HEK293T (cell line): ENCODE measurements around the gene RPTOR.

Source experiments
- CTCF ChIA-PET: fragments of 350-600 bp; formaldehyde crosslinking; extraction: SDS; loops from one replicate; lab custom pipeline; 2021; ENCODE audit warnings: antibody characterized with exemption, inconsistent platforms; lab: Yijun Ruan, JAX
- POLR2A ChIA-PET: fragments of 350-600 bp; formaldehyde crosslinking; extraction: SDS; loops from one replicate; lab custom pipeline; 2020; ENCODE audit warnings: antibody characterized with exemption, inconsistent platforms; lab: Yijun Ruan, JAX
- DNase-seq: peaks from one replicate; pipeline ENCODE4 v3.0.0; 2012; ENCODE audit warnings: mixed read lengths; ENCODE audit errors: extremely low spot score
- ARNT ChIP-seq: fragments of 450-650 bp; IDR thresholded peaks from 2 replicates; pipeline ENCODE4 v1.6.1; 2017; ENCODE audit warnings: mild to moderate bottlenecking
- BHLHE40 ChIP-seq: fragments of 450-650 bp; IDR thresholded peaks from 2 replicates; pipeline ENCODE4 v1.6.1; 2016; ENCODE audit warnings: mild to moderate bottlenecking, moderate library complexity, borderline replicate concordance
- CTBP1 ChIP-seq: fragments of 450-650 bp; IDR thresholded peaks from 2 replicates; pipeline ENCODE4 v1.6.1; 2016; ENCODE audit warnings: borderline replicate concordance
- ELF4 ChIP-seq: fragments of 450-650 bp; IDR thresholded peaks from 2 replicates; pipeline ENCODE4 v1.6.1; 2017; ENCODE audit warnings: antibody characterized with exemption
- FOXA1 ChIP-seq: fragments of 450-650 bp; IDR thresholded peaks from 2 replicates; pipeline ENCODE4 v1.6.1; 2016; ENCODE audit warnings: mild to moderate bottlenecking
- FOXK2 ChIP-seq: fragments of 450-650 bp; IDR thresholded peaks from 2 replicates; pipeline ENCODE4 v1.6.1; 2016; ENCODE audit warnings: mild to moderate bottlenecking
- FOXM1 ChIP-seq: fragments of 450-650 bp; IDR thresholded peaks from 2 replicates; pipeline ENCODE4 v1.6.1; 2017; ENCODE audit warnings: mild to moderate bottlenecking, borderline replicate concordance
- HDGF ChIP-seq: fragments of 450-650 bp; IDR thresholded peaks from 2 replicates; pipeline ENCODE4 v1.6.1; 2017; ENCODE audit warnings: antibody characterized with exemption, borderline replicate concordance
- L3MBTL2 ChIP-seq: fragments of 450-650 bp; conservative IDR thresholded peaks from 2 replicates; pipeline ENCODE4 v1.6.1; 2016; ENCODE audit warnings: mild to moderate bottlenecking
- LEF1 ChIP-seq: fragments of 450-650 bp; IDR thresholded peaks from 2 replicates; pipeline ENCODE4 v1.6.1; 2017; ENCODE audit warnings: mild to moderate bottlenecking, borderline replicate concordance
- NFRKB ChIP-seq: fragments of 450-650 bp; IDR thresholded peaks from 2 replicates; pipeline ENCODE4 v1.6.1; 2016; ENCODE audit warnings: mild to moderate bottlenecking, moderate library complexity
- SP1 ChIP-seq: fragments of 450-650 bp; IDR thresholded peaks from 2 replicates; pipeline ENCODE4 v1.6.1; 2017
- SUZ12 ChIP-seq: fragments of 450-650 bp; IDR thresholded peaks from 2 replicates; pipeline ENCODE4 v1.6.1; 2016; ENCODE audit warnings: mild to moderate bottlenecking
- TARDBP ChIP-seq: fragments of 450-650 bp; IDR thresholded peaks from 2 replicates; pipeline ENCODE4 v1.6.1; 2016
- ZNF384 ChIP-seq: fragments of 450-650 bp; IDR thresholded peaks from 2 replicates; pipeline ENCODE4 v1.6.1; 2016
- TF ChIP-seq, protein P1 (sequence below): fragments of 450-650 bp; IDR thresholded peaks from 2 replicates; pipeline ENCODE4 v1.6.1; 2016

RPTOR gene

DNA sequence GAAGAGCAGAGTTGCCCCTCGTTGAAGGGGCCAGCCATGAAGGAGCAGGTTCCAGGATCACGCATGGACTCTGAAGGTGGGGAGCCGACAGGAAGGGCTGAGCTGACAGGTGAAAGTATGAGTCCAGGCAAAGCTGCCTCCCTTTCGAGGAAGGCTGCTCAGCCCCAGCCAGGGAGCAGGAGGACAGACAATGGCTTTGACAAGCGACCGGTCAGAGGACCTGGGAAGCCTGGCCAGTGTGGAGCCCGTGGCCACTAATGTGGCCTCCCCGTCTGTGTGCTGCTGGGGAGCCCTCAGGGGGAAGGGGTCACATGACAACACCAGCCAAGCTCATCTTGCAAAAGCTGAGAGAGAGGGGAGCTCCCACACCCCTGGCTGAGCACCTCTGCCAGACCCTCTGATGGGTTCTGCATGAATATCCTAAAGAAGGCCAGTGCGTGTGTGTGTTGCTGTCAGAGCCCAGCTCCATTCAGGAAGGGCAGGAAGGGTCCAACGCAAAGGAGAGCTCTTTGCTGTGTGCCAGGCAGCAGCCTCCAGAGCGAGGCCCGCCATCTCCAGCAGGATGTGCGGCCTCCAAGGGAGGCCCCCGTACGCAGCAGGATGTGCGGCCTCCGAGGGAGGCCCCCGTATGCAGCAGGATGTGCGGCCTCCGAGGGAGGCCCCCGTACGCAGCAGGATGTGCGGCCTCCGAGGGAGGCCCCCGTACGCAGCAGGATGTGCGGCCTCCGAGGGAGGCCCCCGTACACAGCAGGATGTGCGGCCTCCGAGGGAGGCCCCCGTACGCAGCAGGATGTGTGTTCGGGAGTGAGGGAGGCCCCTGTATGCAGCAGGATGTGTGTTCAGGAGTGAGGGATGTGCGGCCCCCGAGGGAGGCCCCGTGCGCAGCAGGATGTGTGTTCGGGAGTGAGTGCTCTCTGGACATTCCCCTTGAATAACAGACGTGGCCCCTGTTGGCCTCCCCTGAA is 344.9 kb downstream of the RPTOR start:
- DNase-seq, result no peak
- CTCF ChIA-PET, result interaction anchor here (0.7 kb wide), 1 partner anchor 23 kb away, joined by 3 read pairs; no protein-coding TSS in a partner anchor
- no peak for TF ChIP-seq HDGF
- no peak for TF ChIP-seq L3MBTL2
- no peak for TF ChIP-seq CTBP1
- TF ChIP-seq LEF1, result no peak
- no peak for TF ChIP-seq ARNT
- TF ChIP-seq, protein P1, sequence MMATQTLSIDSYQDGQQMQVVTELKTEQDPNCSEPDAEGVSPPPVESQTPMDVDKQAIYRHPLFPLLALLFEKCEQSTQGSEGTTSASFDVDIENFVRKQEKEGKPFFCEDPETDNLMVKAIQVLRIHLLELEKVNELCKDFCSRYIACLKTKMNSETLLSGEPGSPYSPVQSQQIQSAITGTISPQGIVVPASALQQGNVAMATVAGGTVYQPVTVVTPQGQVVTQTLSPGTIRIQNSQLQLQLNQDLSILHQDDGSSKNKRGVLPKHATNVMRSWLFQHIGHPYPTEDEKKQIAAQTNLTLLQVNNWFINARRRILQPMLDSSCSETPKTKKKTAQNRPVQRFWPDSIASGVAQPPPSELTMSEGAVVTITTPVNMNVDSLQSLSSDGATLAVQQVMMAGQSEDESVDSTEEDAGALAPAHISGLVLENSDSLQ, result no peak
- TF ChIP-seq FOXK2, result no peak
- no peak for TF ChIP-seq ELF4
- no peak for TF ChIP-seq TARDBP
- no peak for TF ChIP-seq BHLHE40
- no peak for TF ChIP-seq SP1
- no peak for TF ChIP-seq FOXM1
- TF ChIP-seq ZNF384, result no peak
- no peak for TF ChIP-seq SUZ12
- TF ChIP-seq FOXA1, result no peak
- POLR2A ChIA-PET, result no interaction called here

DNA sequence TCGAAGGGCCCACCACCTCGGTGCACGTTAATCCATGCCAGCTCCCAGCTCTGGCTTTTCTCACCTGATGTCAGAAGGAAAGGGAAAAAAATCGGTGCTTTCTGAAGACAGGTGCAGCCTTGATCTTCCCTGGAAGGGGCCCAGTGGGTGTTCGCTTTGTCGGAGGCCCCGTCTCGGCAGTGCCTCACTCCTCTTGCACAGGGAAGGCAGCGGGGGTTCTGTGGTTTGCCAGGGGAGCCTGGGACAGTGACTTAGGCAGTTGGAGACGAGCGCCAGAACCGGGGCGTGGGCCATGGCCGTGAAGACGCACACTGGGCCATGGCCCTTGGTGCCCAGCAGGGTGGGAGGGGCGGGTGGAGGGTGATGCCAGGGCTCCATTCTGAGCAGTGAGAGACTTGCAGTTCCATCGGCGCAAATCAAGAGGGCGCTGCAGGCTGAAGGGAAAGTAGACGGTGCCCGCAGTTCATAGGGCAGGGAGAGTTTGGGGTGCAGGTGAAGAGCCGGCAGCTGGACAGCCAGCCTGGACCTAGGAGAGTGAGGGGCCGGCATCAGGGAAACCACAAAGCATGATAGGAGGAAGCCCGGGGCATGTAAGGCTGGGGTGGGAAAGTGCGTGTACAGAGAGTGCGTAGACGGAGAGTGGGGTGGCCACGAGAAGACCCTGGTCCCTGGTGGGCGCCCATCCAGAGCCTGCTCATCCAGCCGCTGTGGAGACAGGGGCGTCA is 345.7 kb downstream of the RPTOR start:
- TF ChIP-seq SP1 (no peak), NFRKB (no peak), SUZ12 (no peak), ZNF384 (no peak), BHLHE40 (no peak), FOXA1 (no peak), ELF4 (no peak), FOXK2 (no peak), TARDBP (no peak), L3MBTL2 (no peak), LEF1 (no peak), FOXM1 (no peak), CTBP1 (no peak), ARNT (no peak), HDGF (no peak)
- TF ChIP-seq, protein P1, result no peak
- CTCF ChIA-PET, result interaction anchor here (0.5 kb wide), 1 partner anchor 9 kb away, joined by 3 read pairs; no protein-coding TSS in a partner anchor
- DNase-seq, result no peak
- POLR2A ChIA-PET, result no interaction called here

- ChIA-PET POLR2A (no interaction called here), CTCF (interaction anchor here (0.5 kb wide), 1 partner anchor 10 kb away, joined by 3 read pairs; no protein-coding TSS in a partner anchor)
- DNase-seq, result no peak
- no peak for TF ChIP-seq SUZ12
- no peak for TF ChIP-seq CTBP1
- no peak for TF ChIP-seq LEF1
- no peak for TF ChIP-seq ARNT
These were observed 346.3 kb downstream of the RPTOR start for GRCh38 chr17:80890921-80891396.

- peak; percentile 35 for DNase-seq
- ChIA-PET CTCF (interaction anchor here (0.6 to 0.7 kb wide), 2 partner anchors 25 to 175 kb away, joined by 3 to 4 read pairs; no protein-coding TSS in a partner anchor), POLR2A (no interaction called here)
- no peak for TF ChIP-seq TARDBP
- no peak for TF ChIP-seq CTBP1
- no peak for TF ChIP-seq FOXK2
- TF ChIP-seq HDGF, result no peak
- TF ChIP-seq FOXM1, result no peak
- no peak for TF ChIP-seq SUZ12
- no peak for TF ChIP-seq SP1
- TF ChIP-seq ZNF384, result no peak
- no peak for TF ChIP-seq LEF1
These were observed 346.9 kb downstream of the RPTOR start for GRCh38 chr17:80891397-80892018.

DNA sequence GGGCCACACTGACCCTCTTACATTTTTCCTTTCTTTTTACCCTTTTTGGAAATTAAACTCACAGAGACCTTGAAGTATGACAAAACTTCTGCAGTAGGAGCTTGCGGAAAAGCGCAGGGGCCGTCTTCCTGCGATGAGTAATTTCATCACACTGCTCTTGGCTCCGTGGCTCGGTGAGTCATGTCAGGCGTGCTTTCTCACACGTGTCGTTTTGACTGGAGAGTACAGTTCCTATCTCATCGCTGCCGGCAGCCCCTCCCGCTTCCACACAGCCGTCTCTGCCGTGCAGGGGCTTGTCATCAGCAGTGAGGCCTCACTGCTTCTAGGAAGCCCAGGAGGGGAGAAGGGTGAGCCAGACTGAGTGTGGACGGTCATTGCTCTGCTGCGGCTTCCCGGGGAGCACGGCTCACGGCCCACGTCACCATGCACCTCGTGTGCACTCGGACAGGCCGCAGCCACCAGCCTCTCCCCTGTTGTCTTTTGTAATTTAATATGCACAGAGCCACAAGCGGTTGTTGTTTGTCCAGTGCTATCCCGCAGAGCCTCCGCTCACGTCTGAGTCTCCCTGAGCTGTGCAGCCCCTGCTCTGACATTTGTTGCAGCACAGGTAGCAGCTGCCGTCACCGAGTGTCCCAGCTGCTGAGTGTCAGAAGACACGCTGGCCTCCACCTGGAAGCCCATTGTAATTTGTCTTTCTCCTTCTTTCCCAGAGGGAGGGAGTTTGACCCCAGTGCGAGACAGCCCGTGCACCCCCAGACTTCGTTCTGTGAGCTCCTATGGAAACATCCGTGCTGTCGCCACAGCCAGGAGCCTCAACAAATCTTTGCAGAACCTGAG is 347.6 kb downstream of the RPTOR start:
- CTCF ChIA-PET, result interaction anchor here (0.6 to 0.7 kb wide), 3 partner anchors 23 to 176 kb away, joined by 3 to 4 read pairs (median 3); no protein-coding TSS in a partner anchor
- TF ChIP-seq, protein P1, result no peak
- TF ChIP-seq BHLHE40, result no peak
- no peak; the same call in 1 of the 2 replicates for TF ChIP-seq L3MBTL2
- no peak for TF ChIP-seq FOXK2
- no peak for TF ChIP-seq FOXM1
- no peak for TF ChIP-seq ARNT
- no peak for TF ChIP-seq HDGF
- no peak for TF ChIP-seq FOXA1
- no peak for TF ChIP-seq CTBP1
- no peak for TF ChIP-seq LEF1
- POLR2A ChIA-PET, result no interaction called here
- peak; percentile 53 for DNase-seq
